GM19193 (cell line): ENCODE measurements around the gene DUSP15.

Source experiments
- POLR2A ChIP-seq: IDR thresholded peaks from 4 replicates; pipeline ENCODE4 v1.6.1; 2011; ENCODE audit not compliant: insufficient read depth, insufficient read length; ENCODE audit errors: extremely low read depth

DUSP15 gene, protein sequence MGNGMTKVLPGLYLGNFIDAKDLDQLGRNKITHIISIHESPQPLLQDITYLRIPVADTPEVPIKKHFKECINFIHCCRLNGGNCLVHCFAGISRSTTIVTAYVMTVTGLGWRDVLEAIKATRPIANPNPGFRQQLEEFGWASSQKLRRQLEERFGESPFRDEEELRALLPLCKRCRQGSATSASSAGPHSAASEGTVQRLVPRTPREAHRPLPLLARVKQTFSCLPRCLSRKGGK

DNA sequence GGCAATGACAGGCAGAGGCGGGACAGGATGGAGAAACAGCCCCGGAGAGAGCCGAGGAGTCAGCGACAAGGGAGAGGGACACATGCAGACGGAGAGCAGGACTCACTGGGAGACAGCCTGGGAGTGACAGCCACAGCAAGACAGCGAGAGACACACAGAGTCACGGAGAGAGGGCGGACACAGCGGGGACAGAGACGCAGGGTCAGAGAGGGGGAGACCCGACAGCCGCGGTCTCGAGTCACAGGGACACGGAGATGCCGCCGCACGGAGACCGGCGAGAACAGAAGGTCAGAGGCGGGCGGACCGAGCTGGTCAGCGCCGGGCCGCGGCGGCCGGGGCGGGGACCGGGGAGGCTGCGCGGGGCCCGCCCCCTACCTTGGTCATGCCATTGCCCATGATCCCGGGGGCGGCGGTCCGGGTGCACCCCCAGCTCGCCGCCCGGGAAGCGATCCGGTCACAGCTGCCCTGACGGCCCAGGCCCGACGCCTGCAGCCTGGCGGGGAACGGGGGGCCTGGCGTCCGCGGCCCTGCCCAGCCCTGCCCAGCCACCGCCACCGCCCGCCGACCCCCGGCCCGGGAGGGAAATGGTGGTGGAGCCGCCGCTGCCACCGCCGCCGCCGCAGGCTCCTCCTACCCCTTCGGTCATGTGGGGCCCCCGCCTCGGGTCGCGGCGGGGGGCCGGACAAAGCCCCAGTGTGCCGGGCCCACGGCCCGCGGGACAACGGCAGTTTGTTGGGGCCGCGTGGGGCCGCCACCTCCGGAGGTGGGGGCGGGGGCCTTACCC is at the start of gene DUSP15, which contains the start of gene TTLL9:
TSS of gene DUSP15 (minus strand) at position 586 of the 784 bp plus-strand sequence. CDS start at position 396, 190 bp downstream.
TSS of gene TTLL9 (plus strand) at position 693 of the 784 bp plus-strand sequence. CDS start 493 bp downstream, outside the sequence.
- peak; percentile 3 for TF ChIP-seq POLR2A

- no peak for TF ChIP-seq POLR2A
These were observed 49.3 kb upstream of the DUSP15 start for GRCh38 chr20:31919410-31920155.

- TF ChIP-seq POLR2A = no peak
These were observed 48.3 kb upstream of the DUSP15 start for GRCh38 chr20:31918466-31919105.

- TF ChIP-seq POLR2A = no peak
These were observed 46.4 kb upstream of the DUSP15 start for GRCh38 chr20:31916708-31917107.

DNA sequence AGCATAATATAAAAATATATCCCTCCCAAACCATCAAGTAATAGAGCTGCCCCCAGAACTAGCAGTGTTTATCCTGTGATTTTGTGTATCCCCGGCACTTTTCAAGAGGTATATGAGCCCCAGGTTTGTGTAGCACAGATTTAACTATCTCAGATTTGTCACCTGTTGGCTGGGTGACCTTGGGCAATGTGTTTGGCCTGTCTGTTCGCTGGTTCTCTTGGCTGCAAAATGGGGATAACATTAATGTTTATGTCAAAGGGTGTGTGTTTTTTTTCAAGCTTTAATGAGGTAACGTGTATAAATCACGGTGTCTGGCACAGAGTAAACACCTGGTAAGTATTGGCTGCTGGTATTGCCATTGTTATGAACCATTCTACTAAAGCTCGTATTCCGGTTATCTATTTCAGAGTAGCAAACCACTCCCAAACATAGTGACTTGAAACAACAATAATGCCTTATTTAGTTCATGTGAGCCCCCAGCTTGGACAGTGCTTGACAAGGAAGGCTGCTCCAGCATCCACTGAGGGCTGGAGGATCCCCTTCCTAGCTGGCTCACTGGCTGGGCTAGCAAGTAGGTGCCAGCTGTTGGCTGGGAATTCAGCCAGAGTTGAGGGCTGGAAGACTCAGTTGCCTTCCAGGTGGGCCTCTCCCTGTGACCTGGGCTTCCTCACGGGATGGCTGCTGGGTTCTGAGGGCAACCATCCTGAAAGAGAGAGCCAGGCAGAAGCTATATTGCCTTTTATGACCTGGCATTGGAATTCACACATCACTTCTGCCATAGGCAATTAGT is 45.4 kb upstream of the DUSP15 start:
- TF ChIP-seq POLR2A = no peak

GRCh38 chr20:31914170-31914569 is 43.8 kb upstream of the DUSP15 start:
- no peak for TF ChIP-seq POLR2A

DNA sequence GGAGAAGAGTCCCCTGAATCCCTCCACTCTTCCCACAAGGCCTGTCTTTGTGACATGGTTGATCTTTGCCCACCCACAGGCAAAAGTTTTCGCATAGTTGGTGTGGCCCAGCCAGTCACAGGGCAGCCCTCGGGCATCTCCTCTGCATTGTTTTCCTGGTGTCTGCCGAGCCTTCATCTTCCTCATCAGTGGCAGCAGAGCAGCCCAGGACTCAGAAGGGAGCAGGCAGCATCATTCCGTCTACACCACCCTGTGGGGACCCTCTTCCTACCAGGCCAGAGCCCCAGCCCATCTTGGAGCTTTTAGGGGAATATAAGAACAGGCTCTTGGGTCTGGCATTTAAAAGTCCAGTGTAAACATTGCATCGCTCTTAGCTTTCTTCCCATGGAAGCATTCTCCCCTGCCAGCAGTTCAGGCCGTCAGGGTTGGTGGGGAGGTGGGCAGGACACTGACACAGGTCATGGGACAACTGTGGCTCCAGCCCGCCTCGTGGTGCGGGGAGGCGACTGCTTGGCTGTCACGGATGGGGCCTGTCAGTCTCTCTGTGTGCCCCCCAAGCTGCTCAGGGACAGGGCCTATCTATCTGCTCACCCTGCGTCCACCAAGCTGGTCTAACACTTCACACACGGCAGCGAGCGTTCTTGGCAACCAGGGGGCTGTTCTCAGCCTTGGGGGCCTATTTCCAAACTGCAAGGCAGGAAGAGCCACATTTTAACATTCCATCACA is 43.3 kb upstream of the DUSP15 start:
- no peak for TF ChIP-seq POLR2A

- no peak for TF ChIP-seq POLR2A
These were observed 39.9 kb upstream of the DUSP15 start for GRCh38 chr20:31910071-31910803.

- TF ChIP-seq POLR2A = no peak
These were observed 39.1 kb upstream of the DUSP15 start for GRCh38 chr20:31909253-31910070.

DNA sequence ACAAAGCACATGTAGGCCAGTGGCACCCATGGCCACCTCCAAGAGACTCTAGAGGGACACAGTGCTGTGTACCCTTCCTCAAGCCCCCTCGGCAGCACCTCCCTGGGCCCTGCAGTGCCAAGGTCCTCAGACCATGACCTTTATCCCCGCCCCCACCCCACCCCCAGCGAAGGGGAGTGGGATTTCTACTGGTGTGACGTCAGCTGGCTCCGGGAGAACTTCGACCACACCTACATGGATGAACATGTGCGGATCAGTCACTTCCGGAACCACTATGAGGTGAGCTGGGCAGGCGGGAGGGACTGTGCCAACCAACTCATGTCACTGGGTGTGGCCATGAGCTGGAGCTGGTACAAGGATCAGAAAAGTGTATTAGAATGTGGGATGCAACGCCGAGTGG is 38.1 kb upstream of the DUSP15 start:
- no peak for TF ChIP-seq POLR2A

DNA sequence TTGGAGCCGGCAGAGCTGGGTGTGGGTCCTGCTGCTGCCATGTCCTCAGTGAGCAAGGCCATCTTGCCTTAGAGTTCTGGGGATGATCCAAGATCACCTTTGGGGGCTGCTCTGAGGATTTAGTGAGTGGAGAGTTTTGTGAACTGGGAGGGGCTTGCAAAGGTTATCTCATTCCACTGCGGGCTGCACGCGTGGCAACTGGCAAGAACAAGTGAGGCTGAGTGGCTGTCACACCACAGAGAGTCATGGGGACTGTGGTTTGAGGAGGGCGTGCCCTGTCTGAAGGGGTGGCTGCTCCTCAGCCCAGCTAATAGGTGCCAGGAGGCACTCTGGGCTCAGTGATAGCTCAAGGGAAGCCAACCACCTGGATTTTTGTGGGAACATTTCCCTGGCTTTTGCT is 37.7 kb upstream of the DUSP15 start:
- TF ChIP-seq POLR2A = no peak

DNA sequence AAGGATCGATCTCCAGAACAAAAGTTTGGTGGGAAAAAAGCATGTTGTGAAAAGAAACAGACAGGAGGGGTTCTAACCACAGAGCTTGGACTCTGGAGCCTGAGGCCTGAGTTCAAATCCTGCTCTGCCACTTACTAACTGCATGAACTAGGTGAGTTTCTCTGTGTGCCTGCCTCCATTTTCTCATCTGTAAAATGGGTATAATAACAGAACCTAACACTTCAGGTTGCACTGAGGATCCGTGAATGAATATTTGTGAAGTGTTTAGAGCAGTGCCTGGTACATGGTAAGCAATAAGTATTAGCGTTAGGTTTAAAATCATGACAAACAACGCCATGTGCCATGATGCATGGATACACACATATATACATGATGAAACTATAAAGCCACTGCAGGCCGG is 36.7 kb upstream of the DUSP15 start:
- TF ChIP-seq POLR2A = no peak

DNA sequence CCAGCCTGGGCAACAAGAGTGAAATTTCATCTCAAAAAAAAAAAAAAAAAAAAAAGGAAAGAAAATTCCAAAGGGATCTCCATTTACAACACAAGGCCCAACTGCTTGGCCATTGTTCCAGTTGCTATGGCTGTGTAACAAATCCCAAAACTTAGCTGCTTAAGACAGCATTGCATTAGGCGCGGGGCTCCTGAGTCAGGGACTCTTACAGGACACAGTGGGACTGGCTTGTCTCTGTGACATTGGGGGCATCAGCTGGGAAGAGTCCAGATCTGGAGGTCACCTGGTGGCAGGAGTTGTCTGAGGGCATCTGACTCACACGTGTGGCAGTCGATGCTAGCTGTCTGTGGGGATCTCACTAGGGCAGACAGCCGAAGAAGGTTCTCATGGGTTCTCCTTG is 35.7 kb upstream of the DUSP15 start:
- TF ChIP-seq POLR2A = no peak
